SK-N-SH (cell line): Measurements from ENCODE around the gene PITHD1. TPM values are rescaled to one million over a fixed set of nuclear protein-coding genes. Genes with fewer than 3 reads are reported as not detected.

Experiments used
- CTCF ChIA-PET: fragments of 300-600, 350-600 bp; formaldehyde crosslinking; extraction: SDS; loops from one replicate; lab custom pipeline; 2021; lab: Yijun Ruan, JAX
- POLR2A ChIA-PET: fragments of 350-600 bp; sonication (Branson Sonifier 250); formaldehyde crosslinking; extraction: SDS; loops from one replicate; lab custom pipeline; 2020; ENCODE audit warnings: antibody characterized with exemption, inconsistent platforms; lab: Yijun Ruan, JAX
- DNase-seq: peaks from one replicate; pipeline ENCODE4 v3.0.0; 2012
- H2AFZ ChIP-seq: fragments of 200-600 bp; sonication (generic); 2 replicates; pipeline ENCODE4 v1.8.1; 2016; ENCODE audit warnings: antibody characterized with exemption, mild to moderate bottlenecking, low read depth
- H3F3A ChIP-seq: fragments of 200-600 bp; sonication (generic); replicated peaks from 2 replicates; pipeline ENCODE3; 2016; ENCODE audit warnings: antibody characterized with exemption, mild to moderate bottlenecking; ENCODE audit not compliant: insufficient read depth
- H3K27ac ChIP-seq, 2 experiments: fragments of 200-500 bp in 1 of 2; fragments of 200-600 bp in 1 of 2; sonication (Bioruptor generic) in 1 of 2; sonication (generic), shearing (Covaris generic) in 1 of 2; 2 replicates each; pipeline versions ENCODE4 v1.5.1 to v1.6.1; 2014 to 2016; ENCODE audit warnings: low read depth in 2 of 2, inconsistent platforms in 1 of 2, low read length in 1 of 2, mild to moderate bottlenecking in 1 of 2, mixed read lengths in 1 of 2
- H3K27me3 ChIP-seq: fragments of 200-600 bp; sonication (generic), shearing (Covaris generic); 2 replicates; pipeline ENCODE4 v1.6.1; 2016; ENCODE audit warnings: mixed run types; ENCODE audit not compliant: insufficient read depth
- H3K36me3 ChIP-seq, 2 experiments: fragments of 200-500 bp in 1 of 2; fragments of 200-600 bp in 1 of 2; sonication (Bioruptor generic) in 1 of 2; sonication (generic) in 1 of 2; replicated peaks in 1 of 2; 2 replicates each; pipeline versions ENCODE3 to v1.5.1; 2014 to 2016; ENCODE audit warnings: low read length in 1 of 2, mild to moderate bottlenecking in 1 of 2; ENCODE audit not compliant: insufficient read depth in 2 of 2, control insufficient read depth in 1 of 2
- H3K4me1 ChIP-seq, 2 experiments: fragments of 200-500 bp in 1 of 2; fragments of 200-600 bp in 1 of 2; sonication (Bioruptor generic) in 1 of 2; sonication (generic), shearing (Covaris generic) in 1 of 2; 2 replicates each; pipeline versions ENCODE4 v1.5.1 to v1.6.1; 2014 to 2016; ENCODE audit warnings: low read depth in 1 of 2, low read length in 1 of 2, mixed run types in 1 of 2; ENCODE audit not compliant: insufficient read depth in 2 of 2, control insufficient read depth in 1 of 2
- H3K4me2 ChIP-seq: fragments of 200-600 bp; sonication (generic), shearing (Covaris generic); 2 replicates; pipeline ENCODE4 v1.6.1; 2017; ENCODE audit warnings: mixed run types
- H3K4me3 ChIP-seq, 2 experiments: fragments of 200-500 bp in 1 of 2; fragments of 200-600 bp in 1 of 2; sonication (Bioruptor generic) in 1 of 2; sonication (generic), shearing (Covaris generic) in 1 of 2; 2 replicates each; pipeline versions ENCODE4 v1.5.1 to v1.8.1; 2014 to 2016; ENCODE audit warnings: low read depth in 2 of 2, inconsistent platforms in 1 of 2, low read length in 1 of 2, mild to moderate bottlenecking in 1 of 2, mixed read lengths in 1 of 2, moderate library complexity in 1 of 2
- H3K79me2 ChIP-seq: fragments of 200-600 bp; sonication (generic); 2 replicates; pipeline ENCODE4 v1.8.1; 2017; ENCODE audit warnings: mild to moderate bottlenecking; ENCODE audit not compliant: insufficient read depth
- H3K9ac ChIP-seq: fragments of 200-600 bp; sonication (generic); 2 replicates; pipeline ENCODE4 v1.6.1; 2017; ENCODE audit warnings: mixed run types
- H3K9me2 ChIP-seq: fragments of 200-600 bp; sonication (generic); 2 replicates; pipeline ENCODE4 v1.6.1; 2017; ENCODE audit warnings: mixed run types
- H3K9me3 ChIP-seq: fragments of 200-600 bp; sonication (generic); 2 replicates; pipeline ENCODE4 v1.6.1; 2017; ENCODE audit warnings: mixed run types, mild to moderate bottlenecking, moderate library complexity
- H4K20me1 ChIP-seq: fragments of 200-600 bp; sonication (generic); 2 replicates; pipeline ENCODE4 v1.6.1; 2017; ENCODE audit warnings: mild to moderate bottlenecking, mixed run types; ENCODE audit not compliant: insufficient read depth
- CHD2 ChIP-seq: fragments of 150-350 bp; IDR thresholded peaks from 2 replicates; pipeline ENCODE4 v1.6.1; 2018; ENCODE audit warnings: low read length; ENCODE audit not compliant: partially characterized antibody
- CTCF ChIP-seq: fragments of 200-600 bp; sonication (generic); IDR thresholded peaks from 2 replicates; pipeline ENCODE4 v1.6.1; 2017; ENCODE audit warnings: antibody characterized with exemption, mild to moderate bottlenecking, moderate library complexity
- ELF1 ChIP-seq: IDR thresholded peaks from 2 replicates; pipeline ENCODE4 v1.4.0; 2012
- EP300 ChIP-seq, 2 experiments: IDR thresholded peaks; 2 replicates each; pipeline versions ENCODE4 v1.4.0 to v1.6.1; 2012; ENCODE audit warnings: borderline replicate concordance in 1 of 2, low read depth in 1 of 2, low read length in 1 of 2
- EZH2phosphoT487 ChIP-seq: fragments of 200-600 bp; sonication (generic); IDR thresholded peaks from 2 replicates; pipeline ENCODE4 v1.6.1; 2017; ENCODE audit warnings: low read depth, mixed run types, mild to moderate bottlenecking, antibody characterized with exemption, moderate library complexity, borderline replicate concordance
- FOSL2 ChIP-seq: IDR thresholded peaks from 2 replicates; pipeline ENCODE4 v1.4.0; 2012; ENCODE audit warnings: low read depth, mild to moderate bottlenecking, moderate library complexity, borderline replicate concordance
- IRF3 ChIP-seq: fragments of 150-350 bp; IDR thresholded peaks from 2 replicates; pipeline ENCODE4 v1.6.1; 2016; ENCODE audit warnings: mild to moderate bottlenecking, low read depth, low read length
- MXI1 ChIP-seq: IDR thresholded peaks from 2 replicates; pipeline ENCODE4 v1.6.1; 2012; ENCODE audit warnings: mild to moderate bottlenecking, low read depth, low read length, improper control_type of control experiment
- POLR2AphosphoS5 ChIP-seq: IDR thresholded peaks from 2 replicates; pipeline ENCODE4 v1.6.1; 2012; ENCODE audit warnings: low read depth, low read length
- RAD21 ChIP-seq: IDR thresholded peaks from 2 replicates; pipeline ENCODE4 v1.6.1; 2012; ENCODE audit warnings: mild to moderate bottlenecking, low read length
- RFX5 ChIP-seq: IDR thresholded peaks from 2 replicates; pipeline ENCODE4 v1.6.1; 2012; ENCODE audit warnings: mild to moderate bottlenecking, improper control_type of control experiment, low read length
- TCF12 ChIP-seq: IDR thresholded peaks from 2 replicates; pipeline ENCODE4 v1.4.0; 2012
- USF1 ChIP-seq: IDR thresholded peaks from 2 replicates; pipeline ENCODE4 v1.4.0; 2012; ENCODE audit warnings: low read depth, borderline replicate concordance
- YY1 ChIP-seq: IDR thresholded peaks from 2 replicates; pipeline ENCODE4 v1.4.0; 2012; ENCODE audit warnings: low read depth, mild to moderate bottlenecking
- WGBS: methylation state at CpG from one replicate; pipeline ENCODE4 v1.1.6; 2017; ENCODE audit warnings: low lambda C conversion rate; 5-methylcytosine and 5-hydroxymethylcytosine counted together
- polyA plus RNA-seq, 3 experiments: library from polyadenylated mRNA; depleted of rRNA; stranded (reverse); fragments of >200 nt; gene quantifications; 2 replicates each; pipeline ENCODE4 v1.2.3, GENCODE V29; 2012
- TF ChIP-seq, protein P1 (sequence below): IDR thresholded peaks from 2 replicates; pipeline ENCODE4 v1.4.0; 2012; ENCODE audit warnings: low read depth, borderline replicate concordance
- TF ChIP-seq, protein P2 (sequence below): IDR thresholded peaks from 2 replicates; pipeline ENCODE4 v1.6.1; 2012; ENCODE audit warnings: mild to moderate bottlenecking, low read depth, low read length, moderate library complexity

PITHD1 gene
- polyA plus RNA-seq, 1 of the 3 experiments (the other 2 are of a cell fraction) = 36.3 TPM

DNA sequence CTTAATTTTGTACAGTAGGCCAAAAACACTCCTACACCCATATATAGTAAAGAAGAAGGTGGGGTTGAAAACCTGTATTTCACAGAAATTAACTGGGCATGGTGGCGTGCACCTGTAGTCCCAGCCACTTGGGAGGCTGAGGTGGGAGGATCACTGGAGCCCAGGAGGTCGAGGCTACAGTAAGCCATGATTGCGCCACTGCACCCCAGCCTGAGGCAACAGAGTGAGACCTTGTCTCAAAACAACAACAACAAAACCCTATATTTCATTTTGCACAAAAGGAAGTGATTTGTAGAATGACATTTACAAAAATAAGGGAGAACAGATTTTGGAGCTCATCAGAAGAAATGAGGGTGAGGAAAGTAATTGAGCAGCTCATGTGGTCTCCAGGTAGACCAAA lies 10.5 kb downstream of the PITHD1 start:
- Histone ChIP-seq H3K9ac (no peak overlapping the region), H3K4me1 (peaks cover 6 to 21% of the 10 kb centered on the region in 2 experiments; a peak in 3 of 4 replicates), H2AFZ (no peak overlapping the region)
- TF ChIP-seq RFX5 (no peak), USF1 (no peak), EP300 (IDR thresholded peaks at IDR 0.05; ENCODE audit: borderline replicate concordance in 1 of 2, low read depth in 1 of 2, low read length in 1 of 2) (no peak), ELF1 (no peak), IRF3 (no peak), TCF12 (no peak), CHD2 (no peak), CTCF (no peak), MXI1 (no peak), POLR2AphosphoS5 (no peak), FOSL2 (no peak), YY1 (no peak), RAD21 (no peak), EZH2phosphoT487 (no peak)
- TF ChIP-seq, protein P1, sequence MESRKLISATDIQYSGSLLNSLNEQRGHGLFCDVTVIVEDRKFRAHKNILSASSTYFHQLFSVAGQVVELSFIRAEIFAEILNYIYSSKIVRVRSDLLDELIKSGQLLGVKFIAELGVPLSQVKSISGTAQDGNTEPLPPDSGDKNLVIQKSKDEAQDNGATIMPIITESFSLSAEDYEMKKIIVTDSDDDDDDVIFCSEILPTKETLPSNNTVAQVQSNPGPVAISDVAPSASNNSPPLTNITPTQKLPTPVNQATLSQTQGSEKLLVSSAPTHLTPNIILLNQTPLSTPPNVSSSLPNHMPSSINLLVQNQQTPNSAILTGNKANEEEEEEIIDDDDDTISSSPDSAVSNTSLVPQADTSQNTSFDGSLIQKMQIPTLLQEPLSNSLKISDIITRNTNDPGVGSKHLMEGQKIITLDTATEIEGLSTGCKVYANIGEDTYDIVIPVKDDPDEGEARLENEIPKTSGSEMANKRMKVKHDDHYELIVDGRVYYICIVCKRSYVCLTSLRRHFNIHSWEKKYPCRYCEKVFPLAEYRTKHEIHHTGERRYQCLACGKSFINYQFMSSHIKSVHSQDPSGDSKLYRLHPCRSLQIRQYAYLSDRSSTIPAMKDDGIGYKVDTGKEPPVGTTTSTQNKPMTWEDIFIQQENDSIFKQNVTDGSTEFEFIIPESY = no peak
- TF ChIP-seq, protein P2, sequence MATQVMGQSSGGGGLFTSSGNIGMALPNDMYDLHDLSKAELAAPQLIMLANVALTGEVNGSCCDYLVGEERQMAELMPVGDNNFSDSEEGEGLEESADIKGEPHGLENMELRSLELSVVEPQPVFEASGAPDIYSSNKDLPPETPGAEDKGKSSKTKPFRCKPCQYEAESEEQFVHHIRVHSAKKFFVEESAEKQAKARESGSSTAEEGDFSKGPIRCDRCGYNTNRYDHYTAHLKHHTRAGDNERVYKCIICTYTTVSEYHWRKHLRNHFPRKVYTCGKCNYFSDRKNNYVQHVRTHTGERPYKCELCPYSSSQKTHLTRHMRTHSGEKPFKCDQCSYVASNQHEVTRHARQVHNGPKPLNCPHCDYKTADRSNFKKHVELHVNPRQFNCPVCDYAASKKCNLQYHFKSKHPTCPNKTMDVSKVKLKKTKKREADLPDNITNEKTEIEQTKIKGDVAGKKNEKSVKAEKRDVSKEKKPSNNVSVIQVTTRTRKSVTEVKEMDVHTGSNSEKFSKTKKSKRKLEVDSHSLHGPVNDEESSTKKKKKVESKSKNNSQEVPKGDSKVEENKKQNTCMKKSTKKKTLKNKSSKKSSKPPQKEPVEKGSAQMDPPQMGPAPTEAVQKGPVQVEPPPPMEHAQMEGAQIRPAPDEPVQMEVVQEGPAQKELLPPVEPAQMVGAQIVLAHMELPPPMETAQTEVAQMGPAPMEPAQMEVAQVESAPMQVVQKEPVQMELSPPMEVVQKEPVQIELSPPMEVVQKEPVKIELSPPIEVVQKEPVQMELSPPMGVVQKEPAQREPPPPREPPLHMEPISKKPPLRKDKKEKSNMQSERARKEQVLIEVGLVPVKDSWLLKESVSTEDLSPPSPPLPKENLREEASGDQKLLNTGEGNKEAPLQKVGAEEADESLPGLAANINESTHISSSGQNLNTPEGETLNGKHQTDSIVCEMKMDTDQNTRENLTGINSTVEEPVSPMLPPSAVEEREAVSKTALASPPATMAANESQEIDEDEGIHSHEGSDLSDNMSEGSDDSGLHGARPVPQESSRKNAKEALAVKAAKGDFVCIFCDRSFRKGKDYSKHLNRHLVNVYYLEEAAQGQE = no peak
- TF ChIP-seq, all 33 proteins: peak for 0
- Histone ChIP-seq H3K4me2 (no peak overlapping the region), H3K79me2 (peaks cover 54% of the 10 kb centered on the region), H3K9me2 (no peaks in the 10 kb centered on the region), H3K27ac (peak overlapping the region in 1 of 2 experiments; percentile 91; a peak in 1 of 4 replicates), H3K27me3 (no peaks in the 10 kb centered on the region), H3K36me3 (peaks cover 35 to 52% of the 10 kb centered on the region in 2 experiments), H3K4me3 (no peak overlapping the region), H4K20me1 (0 out of 2 replicates have a peak, but pooled peaks cover 2% of the 10 kb centered on the region), H3F3A (peaks cover 25% of the 10 kb centered on the region), H3K9me3 (no peaks in the 10 kb centered on the region)
- POLR2A ChIA-PET = interaction anchor here (2.2 kb wide), 1 partner anchor 10 kb away, joined by 8 read pairs; the partner anchor contains the start of gene PITHD1
- WGBS = 94% methylated on average over 3 of the region's 3 CpGs
- no peak for DNase-seq
- CTCF ChIA-PET = interaction anchor here (1.1 to 1.8 kb wide), 3 partner anchors 10 to 128 kb away, joined by 4 to 5 read pairs (median 4); partner anchors contain the start of gene FUCA1
